ENCODE measurements around the gene TBX5. TPM values are rescaled to one million over a fixed set of nuclear protein-coding genes. Genes with fewer than 3 reads are reported as not detected.
A peak's percentile ranks its signal among the peaks of the same experiment; 100 is the strongest.

The TBX5 gene
- total and polyA plus RNA-seq, 2 of the 4 experiments (the other 2 are of a cell fraction), result 13.3 to 14.7 TPM

DNA sequence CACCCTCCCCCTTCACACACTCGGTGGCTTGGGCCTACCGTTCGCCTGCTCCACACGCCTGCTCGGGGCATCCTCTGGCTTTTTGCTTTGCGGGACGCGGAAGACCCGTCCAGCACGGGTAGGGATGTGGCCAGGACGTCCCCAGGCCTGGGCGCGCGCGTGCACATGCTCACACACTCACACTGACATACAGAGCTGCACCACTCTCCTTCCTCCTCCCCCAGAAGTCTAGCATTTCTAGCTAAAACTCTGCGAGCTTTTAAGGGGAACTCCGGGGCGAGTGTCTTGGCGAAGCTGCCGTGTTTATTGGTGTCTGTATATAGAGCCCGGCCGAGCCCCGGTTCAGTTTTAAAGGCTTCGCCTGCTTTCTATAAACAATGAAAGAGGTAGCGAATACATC, 5.0 kb downstream of the TBX5 start:
- Histone ChIP-seq H3K4me3 (ENCODE audit: insufficient read depth, low read depth, low read length) (peak overlapping the region; percentile 41), H2BK15ac (ENCODE audit: low read depth, low read length) (peak overlapping the region; percentile 69; the same call in 1 of the 3 replicates), H2BK5ac (ENCODE audit: low read depth, low read length, poor library complexity, severe bottlenecking) (peak overlapping the region; percentile 95), H3K27me3 (ENCODE audit: control insufficient read depth, insufficient read depth, low read length) (no peaks in the 10 kb centered on the region), H3K79me1 (ENCODE audit: low read depth in 1 of 2, low read length in 2 of 2) (peaks cover 0 to 35% of the 10 kb centered on the region in 2 experiments; a peak in 2 of 4 replicates), H2BK120ac (ENCODE audit: low read depth, low read length) (peak overlapping the region; percentile 94), H4K5ac (ENCODE audit: low read depth, low read length) (peak overlapping the region; percentile 87; the same call in 1 of the 2 replicates), H4K8ac (ENCODE audit: low read depth in 2 of 2, low read length in 2 of 2) (peak overlapping the region; percentile 88 to 91; a peak in 3 of 4 replicates), H3K4me2 (ENCODE audit: low read depth, low read length) (peak overlapping the region; percentile 70), H3K56ac (ENCODE audit: extremely low read depth, insufficient read depth, low read length) (peak overlapping the region; percentile 97), H3K18ac (ENCODE audit: low read depth, low read length) (peak overlapping the region; percentile 66), H4K20me1 (ENCODE audit: insufficient read depth, low read length) (peaks cover 3% of the 10 kb centered on the region), H2AK5ac (ENCODE audit: low read depth, low read length) (peak overlapping the region; percentile 88), H2AFZ (replicated peaks; ENCODE audit: low read length, poor library complexity) (peak overlapping the region; percentile 80), H4K91ac (ENCODE audit: insufficient read depth, low read depth, low read length) (peak overlapping the region; percentile 89), H3K14ac (replicated peaks; ENCODE audit: low read depth, low read length) (peak overlapping the region; percentile 97), H3K27ac (ENCODE audit: insufficient read depth, low read length) (peak overlapping the region; percentile 99), H3K4ac (ENCODE audit: low read depth, low read length) (peak overlapping the region; percentile 95), H2BK20ac (ENCODE audit: low read depth, low read length) (peak overlapping the region; percentile 88; the same call in 1 of the 2 replicates), H3K9me1 (ENCODE audit: insufficient read depth, low read length) (peaks cover 5% of the 10 kb centered on the region), H3K9me3 (ENCODE audit: control insufficient read depth, insufficient read depth, low read length) (no peaks in the 10 kb centered on the region), H3K9ac (ENCODE audit: low read depth, low read length) (peak overlapping the region; percentile 97), H3K4me1 (ENCODE audit: control insufficient read depth, insufficient read depth, low read length) (peaks cover 39% of the 10 kb centered on the region), H3K36me3 (ENCODE audit: control insufficient read depth, insufficient read depth, low read length) (peaks cover 46% of the 10 kb centered on the region; the same call in 1 of the 2 replicates), H3K23ac (ENCODE audit: low read depth, low read length) (peak overlapping the region; percentile 100), H2AK9ac (replicated peaks; ENCODE audit: low read depth, low read length, poor library complexity) (peak overlapping the region; percentile 95)
- POLR2A ChIA-PET (ENCODE audit: unreplicated experiment), result interaction anchor here (0.5 to 0.6 kb wide), 2 partner anchors 8 to 71 kb away, joined by 3 read pairs; no protein-coding TSS in a partner anchor
- TF ChIP-seq MXI1 (IDR thresholded peaks at IDR 0.05; ENCODE audit: borderline replicate concordance, low read depth, low read length) (peak; percentile 69), MAZ (IDR thresholded peaks at IDR 0.05; ENCODE audit: borderline replicate concordance, low read depth, low read length) (peak; percentile 2; the same call in 1 of the 2 replicates), BHLHE40 (IDR thresholded peaks at IDR 0.05; ENCODE audit: low read depth, low read length) (peak; percentile 67; the same call in 1 of the 2 replicates), NFE2L2 (IDR thresholded peaks at IDR 0.05; ENCODE audit: low read depth, low read length) (no peak)
- BruUV-seq (replicated peaks), result no TSS peak
- intact Hi-C loops (cut with micrococcal nuclease) (loop anchor here (1.0 to 5.0 kb wide), 4 partner anchors 9 to 419 kb away; no protein-coding TSS in a partner anchor), dilution Hi-C loops (cut with HindIII; ENCODE audit: low sequenced_read_pairs, unreplicated experiment) (no loop called here), in situ Hi-C loops (cut with MboI; ENCODE audit: low sequenced_read_pairs) (loop anchor here (5.0 to 25.0 kb wide), 4 partner anchors 76 to 1214 kb away; partner anchors contain the start of genes DDX54 and RITA1)
- DNase-seq (peak; percentile 96), ATAC-seq (ENCODE audit: low read depth) (peak; percentile 25)
- CTCF ChIA-PET, result interaction anchor here (0.9 kb wide), 1 partner anchor 108 kb away, joined by 3 read pairs; no protein-coding TSS in a partner anchor
- 0% methylated on average over 3 of the region's 25 CpGs; no CpG with 5 or more reads in 1 of the 2 experiments for WGBS, 2 experiments (ENCODE audit: extremely low coverage in 2 of 2, insufficient read length in 1 of 2)
